K562 (cell line): Measurements from ENCODE around the gene RBM18. TPM values are rescaled to one million over a fixed set of nuclear protein-coding genes. Genes with fewer than 3 reads are reported as not detected.

Experiments
- ATAC-seq: fragments of 200-7000 bp; cut with Tn5 transposase; 3 replicates; pipeline ENCODE4 v1.9.1; 2020; ENCODE audit warnings: moderate library complexity
- BruUV-seq: library from RNA; stranded (reverse); fragments of 400-500 nt; replicated peaks from 2 replicates; lab custom pipeline; 2021; lab: Mats Ljungman, UMichigan
- CTCF ChIA-PET: fragments of 300-600 bp; formaldehyde crosslinking; extraction: SDS; loops from one replicate; lab custom pipeline; 2021; ENCODE audit warnings: low intra/inter-chr PET ratio; lab: Yijun Ruan, JAX
- POLR2A ChIA-PET: fragments of 300-600, 350-650 bp; sonication (Branson Sonifier 250); formaldehyde crosslinking; extraction: SDS; loops from one replicate; lab custom pipeline; 2021; ENCODE audit warnings: antibody characterized with exemption, inconsistent platforms; lab: Yijun Ruan, JAX
- DNase-seq, 4 experiments: peaks; one replicate each; pipeline versions ENCODE4 v3.0.0 to v3.0.0-alpha.2; 2011 to 2018; ENCODE audit warnings: low spot score in 3 of 4, mixed read lengths in 3 of 4; ENCODE audit errors: extremely low read depth in 1 of 4
- FAIRE-seq: peaks from 2 replicates; lab custom pipeline; 2011; peaks lifted over from hg19 to GRCh38; lab: Jason Lieb, UNC
- H2AFZ ChIP-seq: 2 replicates; pipeline ENCODE4 v1.6.0; 2011; ENCODE audit warnings: low read depth, low read length, control low read depth, inconsistent platforms
- H3K27ac ChIP-seq: fragments of 200-600 bp; 3 replicates; pipeline ENCODE4 v1.8.0; 2011; ENCODE audit warnings: low read depth, mild to moderate bottlenecking, control low read depth, inconsistent platforms, low read length, moderate library complexity, mixed read lengths; ENCODE audit errors: extremely low read depth
- H3K27me3 ChIP-seq, 2 experiments: fragments of 300-600 bp in 1 of 2; 2 replicates in 1 of 2; 3 replicates in 1 of 2; pipeline versions ENCODE4 v1.6.0 to v1.8.0; 2011; ENCODE audit warnings: inconsistent platforms in 2 of 2, low read length in 2 of 2, mild to moderate bottlenecking in 1 of 2, mixed read lengths in 1 of 2, moderate library complexity in 1 of 2; ENCODE audit not compliant: control insufficient read depth in 2 of 2, insufficient read depth in 2 of 2
- H3K36me3 ChIP-seq: fragments of 300-600 bp; 3 replicates; pipeline ENCODE4 v1.8.0; 2011; ENCODE audit warnings: mild to moderate bottlenecking, low read length, inconsistent platforms; ENCODE audit not compliant: control insufficient read depth, insufficient read depth
- H3K4me1 ChIP-seq, 2 experiments: fragments of 200-600 bp in 1 of 2; replicated peaks in 1 of 2; 2 replicates in 1 of 2; 3 replicates in 1 of 2; pipeline versions ENCODE4 v1.5.1 to v1.8.0; 2011; ENCODE audit warnings: inconsistent platforms in 2 of 2, low read length in 2 of 2, mild to moderate bottlenecking in 1 of 2, mixed read lengths in 1 of 2, moderate library complexity in 1 of 2; ENCODE audit not compliant: control insufficient read depth in 2 of 2, insufficient read depth in 2 of 2
- H3K4me2 ChIP-seq: 2 replicates; pipeline ENCODE4 v1.6.1; 2011; ENCODE audit warnings: low read length, control low read depth, inconsistent platforms, mixed read lengths; ENCODE audit not compliant: insufficient read depth
- H3K4me3 ChIP-seq: fragments of 200-600 bp; sonication (generic), shearing (Covaris generic); 2 replicates; pipeline ENCODE4 v1.5.1; 2016; ENCODE audit warnings: control low read depth, inconsistent platforms
- H3K79me2 ChIP-seq: fragments of 200-600 bp; 3 replicates; pipeline ENCODE4 v1.8.0; 2011; ENCODE audit warnings: low read length, inconsistent platforms; ENCODE audit not compliant: control insufficient read depth, insufficient read depth
- H3K9ac ChIP-seq, 2 experiments: 2 replicates each; pipeline versions ENCODE4 v1.6.0 to v1.6.1; 2011; ENCODE audit warnings: low read depth in 2 of 2, low read length in 2 of 2, control low read depth in 1 of 2, inconsistent platforms in 1 of 2, mild to moderate bottlenecking in 1 of 2, mixed read lengths in 1 of 2; ENCODE audit not compliant: insufficient read depth in 1 of 2
- H3K9me1 ChIP-seq: one replicate; pipeline ENCODE4 v1.6.0; 2011; ENCODE audit warnings: inconsistent platforms, mild to moderate bottlenecking, low read length, moderate library complexity; ENCODE audit not compliant: control insufficient read depth, insufficient read depth
- H3K9me3 ChIP-seq: replicated peaks from 2 replicates; pipeline ENCODE4 v1.5.1; 2011; ENCODE audit warnings: low read depth, low read length, inconsistent platforms; ENCODE audit not compliant: control insufficient read depth, insufficient read depth
- H4K20me1 ChIP-seq: replicated peaks from 2 replicates; pipeline ENCODE4 v1.6.1; 2011; ENCODE audit warnings: low read length, inconsistent platforms, mixed read lengths; ENCODE audit not compliant: control insufficient read depth, insufficient read depth
- GABPA ChIP-seq: fragments of 200-800 bp; sonication (Bioruptor generic); conservative IDR thresholded peaks from 2 replicates; pipeline ENCODE4 v1.6.1; 2016; ENCODE audit warnings: low read depth, missing genetic modification characterization, missing compliant biosample characterization
- OTX1 ChIP-seq: fragments of 450-650 bp; formaldehyde crosslinking; IDR thresholded peaks from 2 replicates; pipeline ENCODE4 v1.4.0; 2022; ENCODE audit warnings: mild to moderate bottlenecking
- PCBP2 ChIP-seq: fragments of 200-400 bp; formaldehyde crosslinking; IDR thresholded peaks from 2 replicates; pipeline ENCODE4 v1.6.1; 2018; ENCODE audit warnings: low read length, low read depth, mild to moderate bottlenecking, moderate library complexity; ENCODE audit not compliant: poor library complexity, severe bottlenecking
- POLR2AphosphoS2 ChIP-seq: IDR thresholded peaks from 2 replicates; pipeline ENCODE4 v1.6.1; 2012; ENCODE audit warnings: low read length, improper control_type of control experiment
- ZNF175 ChIP-seq: fragments of 200-800 bp; sonication (Bioruptor generic); IDR thresholded peaks from 2 replicates; pipeline ENCODE4 v1.6.1; 2016; ENCODE audit warnings: low read depth, mild to moderate bottlenecking, missing genetic modification characterization, missing compliant biosample characterization
- ZNF589 ChIP-seq: fragments of 200-800 bp; sonication (Bioruptor generic); IDR thresholded peaks from 2 replicates; pipeline ENCODE4 v1.6.1; 2016; ENCODE audit warnings: low read depth, missing genetic modification characterization, missing compliant biosample characterization
- WGBS: fragments of 100-300 bp; shearing (Covaris generic); methylation state at CpG from one replicate; pipeline ENCODE4 v1.1.6; 2016; ENCODE audit warnings: low coverage, mixed read lengths; ENCODE audit not compliant: insufficient coverage; ENCODE audit errors: missing lambda C conversion rate; 5-methylcytosine and 5-hydroxymethylcytosine counted together
- in situ Hi-C: fragments of 300-500 bp; cut with MboI; formaldehyde crosslinking; loops from 4 replicates; pipeline ENCODE4 v1.15.0; 2018; ENCODE audit warnings: inconsistent platforms, mixed read lengths
- intact Hi-C: fragments of 100-400 bp; cut with micrococcal nuclease; formaldehyde crosslinking; loops from 2 replicates; pipeline ENCODE4 v1.14.2; 2022
- polyA plus RNA-seq, 8 experiments: library from polyadenylated mRNA; depleted of rRNA in 4 of 8; stranded (reverse) in 5 of 8; unstranded in 3 of 8; fragments of >200 nt; fragmentation: Nextera tagmentation in 2 of 8; fragmentation: Illumina TruSeq in 1 of 8; extraction: Ambion mirVana in 2 of 8; extraction: Trizol in 1 of 8; gene quantifications; 2 replicates each; pipeline versions ENCODE4 v1.2.1 to v1.2.3, GENCODE V29; 2011 to 2014; ENCODE audit warnings: inconsistent platforms in 1 of 8, missing spikeins in 1 of 8
- total RNA-seq, 7 experiments: library from RNA; depleted of rRNA in 6 of 7; stranded (reverse); fragments of >200 nt in 6 of 7; fragmentation: Illumina TruSeq in 2 of 7; extraction: Trizol in 2 of 7; gene quantifications; 2 replicates each; pipeline versions ENCODE4 v1.2.1 to v1.2.3, GENCODE V29; 2011 to 2021; ENCODE audit warnings: low replicate concordance in 1 of 7

RBM18 gene
- total and polyA plus RNA-seq, 9 of the 15 experiments (the other 6 are each of a cell fraction or from before 2014, with no cell fraction given) = 7.9 to 86.3 (median 34.0) TPM

GRCh38 chr9:122252796-122253195, 11.8 kb downstream of the RBM18 start:
- no peaks in the 10 kb centered on the region for H3K27me3 ChIP-seq
- intact Hi-C loops = no loop called here
- no peak overlapping the region for H3K9ac ChIP-seq
- H3K4me2 ChIP-seq = no peak overlapping the region
- in situ Hi-C loops = no loop called here
- POLR2A ChIA-PET = interaction anchor here (1.4 kb wide), 1 partner anchor 11 kb away, joined by 6 read pairs; the partner anchor contains the start of genes MRRF and RBM18
- BruUV-seq = no TSS peak
- H3K4me3 ChIP-seq = no peak overlapping the region
- no peaks in the 10 kb centered on the region for H3K9me1 ChIP-seq
- FAIRE-seq = no peak
- H4K20me1 ChIP-seq = no peaks in the 10 kb centered on the region
- H3K36me3 ChIP-seq = peaks cover 76% of the 10 kb centered on the region
- H3K9me3 ChIP-seq = no peaks in the 10 kb centered on the region
- TF ChIP-seq ZNF589 (CRISPR knock-in tag) = 0 out of 2 replicates have a peak, but pooled peaks have one; percentile 4
- 0 out of 2 replicates have a peak, but pooled peaks have one; percentile 40 for TF ChIP-seq GABPA (tag)
- TF ChIP-seq ZNF175 (CRISPR knock-in tag) = 0 out of 2 replicates have a peak, but pooled peaks have one; percentile 34
- TF ChIP-seq OTX1 (CRISPR knock-in tag) = no peak
- no peak for DNase-seq
- no peak overlapping the region for H2AFZ ChIP-seq
- peaks cover 45% of the 10 kb centered on the region for H3K79me2 ChIP-seq
- H3K27ac ChIP-seq = no peak overlapping the region
- CTCF ChIA-PET = no interaction called here
- no peak for ATAC-seq
- WGBS = 58% methylated on average over 5 of the region's 5 CpGs
- peaks cover 9 to 35% of the 10 kb centered on the region in 2 experiments for H3K4me1 ChIP-seq

- FAIRE-seq (no peak), DNase-seq (no peak), ATAC-seq (no peak)
- in situ Hi-C loops = no loop called here
- Histone ChIP-seq H3K9me1 (no peaks in the 10 kb centered on the region), H3K9ac (no peak overlapping the region), H3K27ac (no peak overlapping the region), H4K20me1 (no peaks in the 10 kb centered on the region), H3K4me2 (no peak overlapping the region), H3K4me1 (peaks cover 5 to 35% of the 10 kb centered on the region in 2 experiments), H3K79me2 (peaks cover 33% of the 10 kb centered on the region), H2AFZ (no peak overlapping the region), H3K4me3 (no peak overlapping the region), H3K36me3 (peaks cover 80% of the 10 kb centered on the region), H3K9me3 (no peaks in the 10 kb centered on the region), H3K27me3 (no peaks in the 10 kb centered on the region)
- intact Hi-C loops = no loop called here
- no TSS peak for BruUV-seq
- 97% methylated on average over 2 of the region's 2 CpGs for WGBS
- POLR2A ChIA-PET = no interaction called here
- CTCF ChIA-PET = no interaction called here
- no peak for TF ChIP-seq POLR2AphosphoS2
- TF ChIP-seq PCBP2 = no peak
Observed at GRCh38 chr9:122251351-122251750, 13.3 kb downstream of the RBM18 start.
